Neuronal stem cell (in vitro differentiated cells): ENCODE data around the gene FYB2.

Source experiments
- DNase-seq: peaks from one replicate; pipeline ENCODE4 v3.0.0-alpha.2; 2013; ENCODE audit warnings: low spot score
- H2AFZ ChIP-seq: one replicate; pipeline ENCODE4 v1.6.1; 2013; ENCODE audit warnings: mild to moderate bottlenecking, low read length, inconsistent platforms
- H2AK5ac ChIP-seq: 2 replicates; pipeline ENCODE4 v1.6.1; 2013; ENCODE audit warnings: low read depth, mild to moderate bottlenecking, inconsistent platforms, low read length, moderate library complexity, mixed read lengths
- H2BK120ac ChIP-seq: 2 replicates; pipeline ENCODE4 v1.6.1; 2013; ENCODE audit warnings: low read depth, mild to moderate bottlenecking, inconsistent platforms, low read length, moderate library complexity, mixed read lengths
- H2BK12ac ChIP-seq: one replicate; pipeline ENCODE4 v1.6.1; 2013; ENCODE audit warnings: low read length, inconsistent platforms
- H2BK15ac ChIP-seq: 2 replicates; pipeline ENCODE4 v1.6.1; 2013; ENCODE audit warnings: mild to moderate bottlenecking, low read length, inconsistent platforms, mixed read lengths
- H2BK5ac ChIP-seq: one replicate; pipeline ENCODE4 v1.6.1; 2013; ENCODE audit warnings: inconsistent platforms, mild to moderate bottlenecking, low read length, moderate library complexity
- H3K14ac ChIP-seq: one replicate; pipeline ENCODE4 v1.6.1; 2013; ENCODE audit warnings: low read length, inconsistent platforms
- H3K18ac ChIP-seq: 2 replicates; pipeline ENCODE4 v1.6.1; 2013; ENCODE audit warnings: low read length, inconsistent platforms
- H3K23ac ChIP-seq: 2 replicates; pipeline ENCODE4 v1.6.1; 2013; ENCODE audit warnings: low read depth, mild to moderate bottlenecking, mixed read lengths, low read length, inconsistent platforms; ENCODE audit not compliant: poor library complexity
- H3K27ac ChIP-seq: replicated peaks from 3 replicates; pipeline ENCODE4 v1.5.1; 2013; ENCODE audit warnings: low read length, inconsistent platforms
- H3K27me3 ChIP-seq, 3 experiments: 2 replicates each; pipeline ENCODE4 v1.6.1; 2013; ENCODE audit warnings: low read length in 3 of 3, mild to moderate bottlenecking in 2 of 3, inconsistent platforms in 1 of 3, low read depth in 1 of 3, mixed read lengths in 1 of 3, moderate library complexity in 1 of 3; ENCODE audit not compliant: control insufficient read depth in 3 of 3, insufficient read depth in 3 of 3
- H3K36me3 ChIP-seq, 2 donors: replicated peaks in 1 of 2; 2 replicates each; pipeline ENCODE4 v1.6.1; 2013; ENCODE audit warnings: low read length in 2 of 2; ENCODE audit not compliant: control insufficient read depth in 2 of 2, insufficient read depth in 2 of 2
- H3K4ac ChIP-seq: 2 replicates; pipeline ENCODE4 v1.6.1; 2013; ENCODE audit warnings: inconsistent platforms, mild to moderate bottlenecking, low read length, moderate library complexity
- H3K4me1 ChIP-seq, 2 donors: 1 replicate in 1 of 2; 2 replicates in 1 of 2; pipeline ENCODE4 v1.6.1; 2013; ENCODE audit warnings: low read length in 2 of 2, low read depth in 1 of 2; ENCODE audit not compliant: control insufficient read depth in 2 of 2, insufficient read depth in 1 of 2
- H3K4me2 ChIP-seq: one replicate; pipeline ENCODE4 v1.6.1; 2013; ENCODE audit warnings: mild to moderate bottlenecking, low read length, inconsistent platforms; ENCODE audit not compliant: insufficient read depth, poor library complexity, severe bottlenecking
- H3K4me3 ChIP-seq, 2 donors: 2 replicates each; pipeline ENCODE4 v1.5.1; 2013; ENCODE audit warnings: low read length in 2 of 2, mild to moderate bottlenecking in 2 of 2, inconsistent platforms in 1 of 2, moderate library complexity in 1 of 2
- H3K79me1 ChIP-seq: one replicate; pipeline ENCODE4 v1.6.1; 2013; ENCODE audit warnings: low read depth, mild to moderate bottlenecking, inconsistent platforms, low read length, moderate library complexity
- H3K9ac ChIP-seq: one replicate; pipeline ENCODE4 v1.6.1; 2013; ENCODE audit warnings: mild to moderate bottlenecking, low read depth, low read length, inconsistent platforms; ENCODE audit not compliant: poor library complexity
- H3K9me3 ChIP-seq, 2 donors: replicated peaks in 1 of 2; 2 replicates each; pipeline versions ENCODE3 to v1.6.1; 2013; ENCODE audit warnings: low read length in 2 of 2, mild to moderate bottlenecking in 2 of 2, inconsistent platforms in 1 of 2, low read depth in 1 of 2, mixed read lengths in 1 of 2, moderate library complexity in 1 of 2; ENCODE audit not compliant: control insufficient read depth in 2 of 2, insufficient read depth in 1 of 2
- H4K8ac ChIP-seq: one replicate; pipeline ENCODE4 v1.6.1; 2013; ENCODE audit warnings: low read depth, mild to moderate bottlenecking, inconsistent platforms, low read length, moderate library complexity
- H4K91ac ChIP-seq: one replicate; pipeline ENCODE4 v1.6.1; 2013; ENCODE audit warnings: low read length, low read depth, mild to moderate bottlenecking, inconsistent platforms; ENCODE audit not compliant: poor library complexity
- WGBS, 2 donors: extraction: QIAGEN DNeasy Blood & Tissue Kit; methylation state at CpG; one replicate each; pipeline ENCODE4 v1.1.7; 2013; ENCODE audit warnings: missing lambda C conversion rate in 2 of 2, mixed read lengths in 1 of 2; ENCODE audit not compliant: insufficient read length in 2 of 2, insufficient replicate concordance in 1 of 2; ENCODE audit errors: extremely low coverage in 2 of 2; 5-methylcytosine and 5-hydroxymethylcytosine counted together

FYB2 gene

GRCh38 chr1:56830052-56830451 is 10.8 kb upstream of the FYB2 start:
- H2BK120ac ChIP-seq: no peak overlapping the region
- no peak for DNase-seq
- no peak overlapping the region for H3K4me3 ChIP-seq
- H3K9me3 ChIP-seq: no peaks in the 10 kb centered on the region
- H4K8ac ChIP-seq: no peak overlapping the region
- no peaks in the 10 kb centered on the region for H3K36me3 ChIP-seq
- no peak overlapping the region for H2BK12ac ChIP-seq
- H4K91ac ChIP-seq: no peak overlapping the region
- no peak overlapping the region for H3K4me2 ChIP-seq
- H3K79me1 ChIP-seq: no peaks in the 10 kb centered on the region
- H2AFZ ChIP-seq: no peak overlapping the region
- no peak overlapping the region for H2BK5ac ChIP-seq
- H3K4me1 ChIP-seq: peaks cover 0 to 3% of the 10 kb centered on the region in 2 donors
- no CpG with 5 or more reads among the region's 4 CpGs for WGBS, 2 donors
- no peak overlapping the region for H2AK5ac ChIP-seq
- no peak overlapping the region for H2BK15ac ChIP-seq
- H3K9ac ChIP-seq: no peak overlapping the region
- no peak overlapping the region for H3K27ac ChIP-seq
- peaks cover 0 to 4% (median 0%) of the 10 kb centered on the region in 3 experiments for H3K27me3 ChIP-seq
- H3K14ac ChIP-seq: no peak overlapping the region
- H3K23ac ChIP-seq: no peak overlapping the region
- H3K4ac ChIP-seq: no peak overlapping the region
- H3K18ac ChIP-seq: no peak overlapping the region

- H3K4me2 ChIP-seq: no peak overlapping the region
- H2AFZ ChIP-seq: no peak overlapping the region
- no peak overlapping the region for H4K8ac ChIP-seq
- H3K36me3 ChIP-seq: no peaks in the 10 kb centered on the region
- H3K4ac ChIP-seq: no peak overlapping the region
- H3K4me3 ChIP-seq: no peak overlapping the region
- H3K4me1 ChIP-seq: peaks cover 0 to 7% of the 10 kb centered on the region in 2 donors
- no peak overlapping the region for H3K14ac ChIP-seq
- H3K18ac ChIP-seq: no peak overlapping the region
- H3K9me3 ChIP-seq: no peaks in the 10 kb centered on the region
- H3K23ac ChIP-seq: no peak overlapping the region
- no peak overlapping the region for H2BK15ac ChIP-seq
- peaks cover 0 to 4% (median 0%) of the 10 kb centered on the region in 3 experiments for H3K27me3 ChIP-seq
- H3K79me1 ChIP-seq: no peaks in the 10 kb centered on the region
- H2BK5ac ChIP-seq: no peak overlapping the region
- no peak overlapping the region for H2AK5ac ChIP-seq
- no peak overlapping the region for H3K9ac ChIP-seq
- no peak overlapping the region for H2BK120ac ChIP-seq
- no peak overlapping the region for H4K91ac ChIP-seq
- no peak overlapping the region for H2BK12ac ChIP-seq
- DNase-seq: no peak
- no peak overlapping the region for H3K27ac ChIP-seq
Measured at GRCh38 chr1:56827711-56828110, 8.5 kb upstream of the FYB2 start.

DNA sequence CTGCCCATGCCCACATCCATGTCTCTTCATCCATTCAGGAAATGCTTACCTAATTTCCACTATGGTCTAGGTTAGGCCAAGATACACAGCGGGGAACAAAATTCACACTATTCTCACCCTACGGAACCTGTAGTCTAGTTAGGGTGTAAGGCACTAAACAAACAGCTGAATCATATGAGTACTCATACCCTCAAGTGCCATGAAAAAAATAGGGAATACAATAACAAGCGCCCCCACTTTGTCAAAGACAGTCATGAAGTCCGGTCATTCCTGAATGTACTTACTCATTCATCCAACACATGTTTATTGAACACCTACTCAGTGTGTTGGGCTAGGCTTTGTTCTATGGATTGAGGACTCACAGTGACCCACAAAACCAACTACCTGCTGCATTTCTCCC is 6.2 kb upstream of the FYB2 start:
- Histone ChIP-seq H3K36me3 (no peaks in the 10 kb centered on the region), H3K14ac (no peak overlapping the region), H3K18ac (no peak overlapping the region), H3K4me1 (peaks cover 0 to 6% of the 10 kb centered on the region in 2 donors), H4K8ac (no peak overlapping the region), H2BK120ac (no peak overlapping the region), H4K91ac (no peak overlapping the region), H2BK5ac (no peak overlapping the region), H3K4me2 (no peak overlapping the region), H3K9me3 (no peaks in the 10 kb centered on the region), H2BK12ac (no peak overlapping the region), H2BK15ac (no peak overlapping the region), H3K27me3 (peaks cover 0 to 4% (median 0%) of the 10 kb centered on the region in 3 experiments), H3K4ac (no peak overlapping the region), H2AFZ (no peak overlapping the region), H2AK5ac (no peak overlapping the region), H3K9ac (no peak overlapping the region), H3K4me3 (no peak overlapping the region), H3K79me1 (no peaks in the 10 kb centered on the region), H3K23ac (no peak overlapping the region), H3K27ac (no peak overlapping the region)
- no CpG with 5 or more reads among the region's 4 CpGs for WGBS, 2 donors
- DNase-seq: no peak

DNA sequence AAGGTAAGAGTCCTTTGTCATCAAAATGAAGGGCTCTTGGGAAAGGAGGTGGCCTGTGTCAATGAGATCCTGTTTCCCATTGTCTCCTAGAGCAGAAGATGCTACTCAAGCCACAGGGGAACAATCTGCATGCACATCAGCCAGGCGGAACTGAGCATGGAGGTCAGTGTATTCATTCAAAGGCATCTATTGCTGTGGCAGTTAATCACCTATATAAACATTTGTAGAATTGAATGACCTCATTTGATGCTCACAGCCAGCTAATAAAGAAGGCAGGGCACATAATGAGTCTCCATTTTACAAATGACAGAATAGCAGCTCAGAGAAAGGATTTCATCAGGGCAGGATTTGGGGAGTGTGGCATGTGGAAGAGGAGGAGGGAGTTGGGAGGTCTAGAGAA is 5.7 kb upstream of the FYB2 start:
- DNase-seq: no peak
- no peak overlapping the region for H3K27ac ChIP-seq
- no peak overlapping the region for H3K23ac ChIP-seq
- H3K79me1 ChIP-seq: no peaks in the 10 kb centered on the region
- no peak overlapping the region for H3K4me2 ChIP-seq
- H3K4ac ChIP-seq: no peak overlapping the region
- H2AK5ac ChIP-seq: no peak overlapping the region
- H3K18ac ChIP-seq: no peak overlapping the region
- no peak overlapping the region for H2AFZ ChIP-seq
- H3K4me1 ChIP-seq: peaks cover 0 to 6% of the 10 kb centered on the region in 2 donors
- no peak overlapping the region for H2BK120ac ChIP-seq
- H2BK15ac ChIP-seq: no peak overlapping the region
- no CpG with 5 or more reads among the region's 1 CpG for WGBS, 2 donors
- no peak overlapping the region for H3K4me3 ChIP-seq
- H2BK5ac ChIP-seq: no peak overlapping the region
- H4K8ac ChIP-seq: no peak overlapping the region
- no peaks in the 10 kb centered on the region for H3K36me3 ChIP-seq
- no peak overlapping the region for H3K14ac ChIP-seq
- no peak overlapping the region for H2BK12ac ChIP-seq
- no peak overlapping the region for H3K9ac ChIP-seq
- peaks cover 0 to 4% (median 0%) of the 10 kb centered on the region in 3 experiments for H3K27me3 ChIP-seq
- no peak overlapping the region for H4K91ac ChIP-seq
- H3K9me3 ChIP-seq: no peaks in the 10 kb centered on the region
